Esophagus squamous epithelium (tissue), 5 donors: ENCODE data around the gene RBBP8NL. TPM values are rescaled to one million over a fixed set of nuclear protein-coding genes. Genes with fewer than 3 reads are reported as not detected.

Experiments
- DNase-seq: peaks from one replicate; lab custom pipeline; 2025; lab: John Stamatoyannopoulos, UW
- H3K27ac ChIP-seq, 4 donors: fragments of 200-600 bp; sonication (generic); one replicate each; pipeline ENCODE4 v1.5.1; 2016 to 2019; ENCODE audit warnings: mild to moderate bottlenecking in 1 of 4
- H3K27me3 ChIP-seq, 4 donors: fragments of 200-600 bp; sonication (generic); 1 replicate in 3 of 4; 2 replicates in 1 of 4; pipeline versions ENCODE4 v1.5.1 to v1.6.0; 2017 to 2021; ENCODE audit warnings: antibody characterized with exemption in 1 of 4
- H3K36me3 ChIP-seq, 3 donors: fragments of 200-600 bp; sonication (generic); one replicate each; pipeline ENCODE4 v1.5.1; 2016 to 2019
- H3K4me1 ChIP-seq, 3 donors: fragments of 200-600 bp; sonication (generic); one replicate each; pipeline ENCODE4 v1.5.1; 2017 to 2019
- H3K4me3 ChIP-seq, 4 donors: fragments of 200-600 bp; sonication (generic); 1 replicate in 3 of 4; 2 replicates in 1 of 4; pipeline ENCODE4 v1.5.1; 2016 to 2019; ENCODE audit warnings: mild to moderate bottlenecking in 2 of 4, moderate library complexity in 1 of 4
- H3K9me3 ChIP-seq, 3 donors: fragments of 200-600 bp; sonication (generic); one replicate each; pipeline ENCODE4 v1.5.1; 2016 to 2019
- CTCF ChIP-seq, 6 experiments: fragments of 450-650 bp in 4 of 6; fragments of 200-600 bp in 2 of 6; sonication (generic) in 2 of 6; IDR thresholded peaks; one replicate each; pipeline ENCODE4 v1.5.1; 2016 to 2019; ENCODE audit warnings: antibody characterized with exemption in 6 of 6, mild to moderate bottlenecking in 4 of 6, moderate library complexity in 4 of 6
- POLR2A ChIP-seq, 4 donors: fragments of 450-650 bp; IDR thresholded peaks; one replicate each; pipeline ENCODE4 v1.6.1; 2017; ENCODE audit warnings: antibody characterized with exemption in 4 of 4, mild to moderate bottlenecking in 4 of 4, moderate library complexity in 3 of 4
- WGBS, 2 donors: methylation state at CpG; one replicate each; pipeline ENCODE4 v1.1.5; 2018; 5-methylcytosine and 5-hydroxymethylcytosine counted together
- intact Hi-C: fragments of 100-400 bp; cut with DNase I; formaldehyde crosslinking; loops from one replicate; pipeline ENCODE4 v1.15.0; 2022
- total RNA-seq, 4 donors: library from RNA; depleted of rRNA; stranded (reverse); fragments of >200 nt; gene quantifications; one replicate each; pipeline ENCODE4 v1.1.0, GENCODE V29; 2016
- donor health status: DM: yes; HTN: yes; CAD: no.

RBBP8NL gene
- total RNA-seq, 4 donors from 2014 or later = 1.1 to 6.2 (median 4.0) TPM

GRCh38 chr20:62474604-62475026, 47.3 kb upstream of the RBBP8NL start:
- Histone ChIP-seq H3K4me3 (peak overlapping the region in 2 of 4 donors; percentile 38 to 58), H3K27me3 (peaks cover 32 to 95% (median 35%) of the 10 kb centered on the region in 4 donors)
- WGBS, 2 donors = 7 to 13% methylated on average over 15 to 16 of the region's 25 CpGs

GRCh38 chr20:62473717-62474603, 46.6 kb upstream of the RBBP8NL start:
- DNase-seq = no peak
- H3K27ac ChIP-seq = no peak overlapping the region
- no peaks in the 10 kb centered on the region for H3K9me3 ChIP-seq
- peak overlapping the region in 1 of 4 donors; percentile 28 for H3K4me3 ChIP-seq
- peaks cover 30 to 95% (median 34%) of the 10 kb centered on the region in 4 donors for H3K27me3 ChIP-seq
- peaks cover 10 to 29% (median 21%) of the 10 kb centered on the region in 3 donors for H3K4me1 ChIP-seq
- WGBS, 2 donors = 49 to 65% methylated on average over 7 to 9 of the region's 52 CpGs
- intact Hi-C loops = no loop called here
- H3K36me3 ChIP-seq = no peaks in the 10 kb centered on the region
- TF ChIP-seq POLR2A (IDR thresholded peaks at IDR 0.05) (no peak), CTCF (IDR thresholded peaks at IDR 0.05) (no peak)

More at GRCh38 chr20:62474604-62475026, 47.3 kb upstream of the RBBP8NL start:
- intact Hi-C loops = no loop called here
- peaks cover 10 to 29% (median 21%) of the 10 kb centered on the region in 3 donors for H3K4me1 ChIP-seq
- no peaks in the 10 kb centered on the region for H3K36me3 ChIP-seq
- DNase-seq = no peak
- no peak overlapping the region for H3K27ac ChIP-seq
- no peaks in the 10 kb centered on the region for H3K9me3 ChIP-seq
- no peak for TF ChIP-seq CTCF (IDR thresholded peaks at IDR 0.05)
- no peak for TF ChIP-seq POLR2A (IDR thresholded peaks at IDR 0.05)

- Histone ChIP-seq H3K27ac (no peak overlapping the region), H3K27me3 (peaks cover 29 to 95% (median 32%) of the 10 kb centered on the region in 4 donors), H3K4me1 (peaks cover 10 to 29% (median 21%) of the 10 kb centered on the region in 3 donors), H3K9me3 (no peaks in the 10 kb centered on the region), H3K36me3 (no peaks in the 10 kb centered on the region), H3K4me3 (no peak overlapping the region)
- intact Hi-C loops = no loop called here
- TF ChIP-seq CTCF (IDR thresholded peaks at IDR 0.05) (no peak), POLR2A (IDR thresholded peaks at IDR 0.05) (no peak)
- WGBS, 2 donors = 40 to 72% methylated on average over 1 to 16 of the region's 30 CpGs
- DNase-seq = no peak
Observed at GRCh38 chr20:62472941-62473585, 45.7 kb upstream of the RBBP8NL start.

- DNase-seq = no peak
- TF ChIP-seq CTCF (IDR thresholded peaks at IDR 0.05) = no peak
- no peak for TF ChIP-seq POLR2A (IDR thresholded peaks at IDR 0.05)
- peaks cover 10 to 29% (median 21%) of the 10 kb centered on the region in 3 donors for H3K4me1 ChIP-seq
- H3K4me3 ChIP-seq = no peak overlapping the region
- H3K27ac ChIP-seq = no peak overlapping the region
- H3K36me3 ChIP-seq = no peaks in the 10 kb centered on the region
- no peaks in the 10 kb centered on the region for H3K9me3 ChIP-seq
- 60 to 67% methylated on average over 3 to 12 of the region's 23 CpGs for WGBS, 2 donors
- H3K27me3 ChIP-seq = peaks cover 24 to 95% (median 25%) of the 10 kb centered on the region in 4 donors
- intact Hi-C loops = no loop called here
Observed at GRCh38 chr20:62472138-62472940, 45.0 kb upstream of the RBBP8NL start.
